Neural progenitor cell (in vitro differentiated cells): ENCODE results near the gene FAM111A.

Experiments used
- EZH2 ChIP-seq: fragments of 200-600 bp; sonication (generic); IDR thresholded peaks from 2 replicates; pipeline ENCODE4 v1.6.1; 2017; ENCODE audit warnings: antibody characterized with exemption, mild to moderate bottlenecking, moderate library complexity
- EZH2phosphoT487 ChIP-seq: fragments of 200-600 bp; sonication (generic); IDR thresholded peaks from 2 replicates; pipeline ENCODE4 v1.6.1; 2017; ENCODE audit warnings: antibody characterized with exemption
- TF ChIP-seq, protein P1 (sequence below): fragments of 200-600 bp; sonication (generic); IDR thresholded peaks from 2 replicates; pipeline ENCODE4 v1.5.1; 2017; ENCODE audit warnings: antibody characterized with exemption, mild to moderate bottlenecking

DNA sequence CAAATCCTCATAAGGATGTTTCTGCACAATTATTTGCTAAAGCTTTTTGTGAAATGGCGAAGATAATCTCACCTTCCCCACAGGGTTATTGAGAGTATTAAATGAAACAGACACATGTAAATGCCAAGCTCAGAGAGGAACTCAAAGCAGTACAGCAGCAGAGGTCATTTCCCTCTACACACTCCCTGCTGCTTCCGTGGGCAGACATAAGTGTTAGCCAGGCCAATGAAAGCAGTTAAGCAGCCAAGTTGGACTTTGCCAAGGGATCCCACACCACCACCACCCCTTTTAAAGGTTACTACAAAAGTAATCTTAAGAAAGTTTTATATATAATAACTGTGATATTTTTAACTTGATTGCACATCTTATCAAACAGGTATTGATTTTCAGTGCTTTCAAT, 4.0 kb upstream of the FAM111A start:
- TF ChIP-seq, protein P1, sequence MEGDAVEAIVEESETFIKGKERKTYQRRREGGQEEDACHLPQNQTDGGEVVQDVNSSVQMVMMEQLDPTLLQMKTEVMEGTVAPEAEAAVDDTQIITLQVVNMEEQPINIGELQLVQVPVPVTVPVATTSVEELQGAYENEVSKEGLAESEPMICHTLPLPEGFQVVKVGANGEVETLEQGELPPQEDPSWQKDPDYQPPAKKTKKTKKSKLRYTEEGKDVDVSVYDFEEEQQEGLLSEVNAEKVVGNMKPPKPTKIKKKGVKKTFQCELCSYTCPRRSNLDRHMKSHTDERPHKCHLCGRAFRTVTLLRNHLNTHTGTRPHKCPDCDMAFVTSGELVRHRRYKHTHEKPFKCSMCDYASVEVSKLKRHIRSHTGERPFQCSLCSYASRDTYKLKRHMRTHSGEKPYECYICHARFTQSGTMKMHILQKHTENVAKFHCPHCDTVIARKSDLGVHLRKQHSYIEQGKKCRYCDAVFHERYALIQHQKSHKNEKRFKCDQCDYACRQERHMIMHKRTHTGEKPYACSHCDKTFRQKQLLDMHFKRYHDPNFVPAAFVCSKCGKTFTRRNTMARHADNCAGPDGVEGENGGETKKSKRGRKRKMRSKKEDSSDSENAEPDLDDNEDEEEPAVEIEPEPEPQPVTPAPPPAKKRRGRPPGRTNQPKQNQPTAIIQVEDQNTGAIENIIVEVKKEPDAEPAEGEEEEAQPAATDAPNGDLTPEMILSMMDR, result no peak
- TF ChIP-seq EZH2 (no peak), EZH2phosphoT487 (no peak)
